Hepatocyte (in vitro differentiated cells): ENCODE measurements around the gene ZIC5.

ENCODE experiments used
- EZH2 ChIP-seq: fragments of 200-600 bp; sonication (generic); IDR thresholded peaks from 2 replicates; pipeline ENCODE4 v1.6.1; 2016; ENCODE audit warnings: antibody characterized with exemption, mild to moderate bottlenecking, borderline replicate concordance
- TF ChIP-seq, protein P1 (sequence below): fragments of 200-600 bp; sonication (generic); IDR thresholded peaks from 2 replicates; pipeline ENCODE4 v1.5.1; 2016; ENCODE audit warnings: antibody characterized with exemption, mild to moderate bottlenecking; ENCODE audit not compliant: poor library complexity

DNA sequence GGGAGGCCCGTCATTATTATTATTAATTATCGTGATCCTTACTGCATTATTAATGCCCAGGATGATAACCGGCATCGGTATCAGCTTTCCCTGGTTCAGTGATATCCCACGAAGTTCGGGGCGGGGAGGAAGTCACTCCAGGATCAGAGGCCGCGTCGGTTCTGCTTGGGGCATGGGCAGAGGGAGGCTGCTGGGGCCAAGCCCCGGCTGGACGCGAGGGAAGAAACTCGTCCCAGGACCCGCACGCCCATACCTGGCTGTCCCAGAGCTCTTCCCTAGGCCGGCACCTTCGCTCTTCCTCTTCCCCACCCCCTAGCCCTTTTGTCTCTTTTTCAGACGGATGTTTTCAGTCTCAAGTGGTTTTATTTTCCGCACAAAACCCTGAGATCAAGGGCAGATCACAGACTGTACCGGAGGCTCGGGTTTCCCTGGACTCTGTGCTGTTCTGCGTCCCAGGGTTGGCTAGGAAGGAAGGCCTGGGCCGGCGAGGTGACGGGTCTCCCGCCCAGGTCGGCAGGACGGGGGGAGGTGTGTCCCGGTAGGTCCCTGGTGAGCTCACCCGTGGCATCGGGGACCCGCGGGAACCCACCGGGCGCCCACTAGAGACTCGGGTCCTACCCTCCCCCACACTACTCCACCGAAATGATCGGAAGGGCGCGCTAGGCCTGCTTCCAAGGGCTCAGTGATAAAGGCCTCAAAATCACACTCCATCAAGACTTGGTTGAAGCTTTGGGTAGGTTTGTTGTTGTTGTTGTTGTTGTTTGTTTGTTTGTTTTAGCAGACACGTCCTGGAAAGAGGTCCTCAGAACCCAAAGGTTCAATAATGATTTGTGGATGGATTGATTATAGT is 17.9 kb upstream of the ZIC5 start:
- peak; percentile 35 for TF ChIP-seq EZH2
- TF ChIP-seq, protein P1, sequence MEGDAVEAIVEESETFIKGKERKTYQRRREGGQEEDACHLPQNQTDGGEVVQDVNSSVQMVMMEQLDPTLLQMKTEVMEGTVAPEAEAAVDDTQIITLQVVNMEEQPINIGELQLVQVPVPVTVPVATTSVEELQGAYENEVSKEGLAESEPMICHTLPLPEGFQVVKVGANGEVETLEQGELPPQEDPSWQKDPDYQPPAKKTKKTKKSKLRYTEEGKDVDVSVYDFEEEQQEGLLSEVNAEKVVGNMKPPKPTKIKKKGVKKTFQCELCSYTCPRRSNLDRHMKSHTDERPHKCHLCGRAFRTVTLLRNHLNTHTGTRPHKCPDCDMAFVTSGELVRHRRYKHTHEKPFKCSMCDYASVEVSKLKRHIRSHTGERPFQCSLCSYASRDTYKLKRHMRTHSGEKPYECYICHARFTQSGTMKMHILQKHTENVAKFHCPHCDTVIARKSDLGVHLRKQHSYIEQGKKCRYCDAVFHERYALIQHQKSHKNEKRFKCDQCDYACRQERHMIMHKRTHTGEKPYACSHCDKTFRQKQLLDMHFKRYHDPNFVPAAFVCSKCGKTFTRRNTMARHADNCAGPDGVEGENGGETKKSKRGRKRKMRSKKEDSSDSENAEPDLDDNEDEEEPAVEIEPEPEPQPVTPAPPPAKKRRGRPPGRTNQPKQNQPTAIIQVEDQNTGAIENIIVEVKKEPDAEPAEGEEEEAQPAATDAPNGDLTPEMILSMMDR: no peak
